Neuronal stem cell (in vitro differentiated cells): ENCODE results near the gene STARD8.
"Not testable (repeated sequence)": the region's sequence is repeated elsewhere in the genome, so short reads cannot be mapped to it uniquely, and the experiment has no call there.

Source experiments
- DNase-seq: peaks from one replicate; pipeline ENCODE4 v3.0.0-alpha.2; 2013; ENCODE audit warnings: low spot score
- H2AFZ ChIP-seq: one replicate; pipeline ENCODE4 v1.6.1; 2013; ENCODE audit warnings: mild to moderate bottlenecking, low read length, inconsistent platforms
- H2AK5ac ChIP-seq: 2 replicates; pipeline ENCODE4 v1.6.1; 2013; ENCODE audit warnings: low read depth, mild to moderate bottlenecking, inconsistent platforms, low read length, moderate library complexity, mixed read lengths
- H2BK120ac ChIP-seq: 2 replicates; pipeline ENCODE4 v1.6.1; 2013; ENCODE audit warnings: low read depth, mild to moderate bottlenecking, inconsistent platforms, low read length, moderate library complexity, mixed read lengths
- H2BK12ac ChIP-seq: one replicate; pipeline ENCODE4 v1.6.1; 2013; ENCODE audit warnings: low read length, inconsistent platforms
- H2BK15ac ChIP-seq: 2 replicates; pipeline ENCODE4 v1.6.1; 2013; ENCODE audit warnings: mild to moderate bottlenecking, low read length, inconsistent platforms, mixed read lengths
- H2BK5ac ChIP-seq: one replicate; pipeline ENCODE4 v1.6.1; 2013; ENCODE audit warnings: inconsistent platforms, mild to moderate bottlenecking, low read length, moderate library complexity
- H3K14ac ChIP-seq: one replicate; pipeline ENCODE4 v1.6.1; 2013; ENCODE audit warnings: low read length, inconsistent platforms
- H3K18ac ChIP-seq: 2 replicates; pipeline ENCODE4 v1.6.1; 2013; ENCODE audit warnings: low read length, inconsistent platforms
- H3K23ac ChIP-seq: 2 replicates; pipeline ENCODE4 v1.6.1; 2013; ENCODE audit warnings: low read depth, mild to moderate bottlenecking, mixed read lengths, low read length, inconsistent platforms; ENCODE audit not compliant: poor library complexity
- H3K27ac ChIP-seq: replicated peaks from 3 replicates; pipeline ENCODE4 v1.5.1; 2013; ENCODE audit warnings: low read length, inconsistent platforms
- H3K27me3 ChIP-seq, 3 experiments: 2 replicates each; pipeline ENCODE4 v1.6.1; 2013; ENCODE audit warnings: low read length in 3 of 3, mild to moderate bottlenecking in 2 of 3, inconsistent platforms in 1 of 3, low read depth in 1 of 3, mixed read lengths in 1 of 3, moderate library complexity in 1 of 3; ENCODE audit not compliant: control insufficient read depth in 3 of 3, insufficient read depth in 3 of 3
- H3K36me3 ChIP-seq, 2 donors: replicated peaks in 1 of 2; 2 replicates each; pipeline ENCODE4 v1.6.1; 2013; ENCODE audit warnings: low read length in 2 of 2; ENCODE audit not compliant: control insufficient read depth in 2 of 2, insufficient read depth in 2 of 2
- H3K4ac ChIP-seq: 2 replicates; pipeline ENCODE4 v1.6.1; 2013; ENCODE audit warnings: inconsistent platforms, mild to moderate bottlenecking, low read length, moderate library complexity
- H3K4me1 ChIP-seq, 2 donors: 1 replicate in 1 of 2; 2 replicates in 1 of 2; pipeline ENCODE4 v1.6.1; 2013; ENCODE audit warnings: low read length in 2 of 2, low read depth in 1 of 2; ENCODE audit not compliant: control insufficient read depth in 2 of 2, insufficient read depth in 1 of 2
- H3K4me2 ChIP-seq: one replicate; pipeline ENCODE4 v1.6.1; 2013; ENCODE audit warnings: mild to moderate bottlenecking, low read length, inconsistent platforms; ENCODE audit not compliant: insufficient read depth, poor library complexity, severe bottlenecking
- H3K4me3 ChIP-seq, 2 donors: 2 replicates each; pipeline ENCODE4 v1.5.1; 2013; ENCODE audit warnings: low read length in 2 of 2, mild to moderate bottlenecking in 2 of 2, inconsistent platforms in 1 of 2, moderate library complexity in 1 of 2
- H3K79me1 ChIP-seq: one replicate; pipeline ENCODE4 v1.6.1; 2013; ENCODE audit warnings: low read depth, mild to moderate bottlenecking, inconsistent platforms, low read length, moderate library complexity
- H3K9ac ChIP-seq: one replicate; pipeline ENCODE4 v1.6.1; 2013; ENCODE audit warnings: mild to moderate bottlenecking, low read depth, low read length, inconsistent platforms; ENCODE audit not compliant: poor library complexity
- H3K9me3 ChIP-seq, 2 donors: replicated peaks in 1 of 2; 2 replicates each; pipeline versions ENCODE3 to v1.6.1; 2013; ENCODE audit warnings: low read length in 2 of 2, mild to moderate bottlenecking in 2 of 2, inconsistent platforms in 1 of 2, low read depth in 1 of 2, mixed read lengths in 1 of 2, moderate library complexity in 1 of 2; ENCODE audit not compliant: control insufficient read depth in 2 of 2, insufficient read depth in 1 of 2
- H4K8ac ChIP-seq: one replicate; pipeline ENCODE4 v1.6.1; 2013; ENCODE audit warnings: low read depth, mild to moderate bottlenecking, inconsistent platforms, low read length, moderate library complexity
- H4K91ac ChIP-seq: one replicate; pipeline ENCODE4 v1.6.1; 2013; ENCODE audit warnings: low read length, low read depth, mild to moderate bottlenecking, inconsistent platforms; ENCODE audit not compliant: poor library complexity
- WGBS, 2 donors: extraction: QIAGEN DNeasy Blood & Tissue Kit; methylation state at CpG; one replicate each; pipeline ENCODE4 v1.1.7; 2013; ENCODE audit warnings: missing lambda C conversion rate in 2 of 2, mixed read lengths in 1 of 2; ENCODE audit not compliant: insufficient read length in 2 of 2, insufficient replicate concordance in 1 of 2; ENCODE audit errors: extremely low coverage in 2 of 2; 5-methylcytosine and 5-hydroxymethylcytosine counted together

The STARD8 gene

DNA sequence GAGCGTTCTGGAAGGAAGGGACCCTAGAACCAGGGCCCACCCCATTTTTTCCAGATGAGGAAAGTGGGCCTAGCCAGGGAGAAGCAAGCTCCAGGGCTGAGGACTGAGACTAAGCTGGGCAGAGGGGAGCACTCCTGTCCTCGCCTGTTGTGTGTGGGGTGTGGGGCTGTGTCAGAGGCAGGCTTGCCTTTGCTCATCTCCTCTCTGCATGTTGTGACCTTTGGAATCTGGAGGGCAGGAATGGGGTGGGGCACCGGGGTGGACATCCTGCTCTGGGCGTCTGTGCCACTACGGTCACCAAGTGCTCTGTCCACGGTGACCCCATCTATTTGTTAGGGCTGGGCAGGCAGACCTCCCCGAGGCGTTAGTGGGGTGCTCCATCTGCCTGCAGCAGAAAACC lies 41.5 kb downstream of the STARD8 start:
- not testable (repeated sequence) for H4K8ac ChIP-seq, H3K9ac ChIP-seq, H3K14ac ChIP-seq, H2BK120ac ChIP-seq, H3K79me1 ChIP-seq, H2BK5ac ChIP-seq, H2BK15ac ChIP-seq, DNase-seq, H3K27ac ChIP-seq, H2BK12ac ChIP-seq, H3K4ac ChIP-seq, H3K18ac ChIP-seq, H3K23ac ChIP-seq, H4K91ac ChIP-seq, H3K4me3 ChIP-seq, H3K36me3 ChIP-seq, H2AFZ ChIP-seq, H3K4me1 ChIP-seq, H3K4me2 ChIP-seq, H3K9me3 ChIP-seq, H2AK5ac ChIP-seq
- WGBS, 2 donors = no CpG with 5 or more reads among the region's 8 CpGs
- peaks cover 0 to 36% (median 0%) of the 10 kb centered on the region in 3 experiments for H3K27me3 ChIP-seq

DNA sequence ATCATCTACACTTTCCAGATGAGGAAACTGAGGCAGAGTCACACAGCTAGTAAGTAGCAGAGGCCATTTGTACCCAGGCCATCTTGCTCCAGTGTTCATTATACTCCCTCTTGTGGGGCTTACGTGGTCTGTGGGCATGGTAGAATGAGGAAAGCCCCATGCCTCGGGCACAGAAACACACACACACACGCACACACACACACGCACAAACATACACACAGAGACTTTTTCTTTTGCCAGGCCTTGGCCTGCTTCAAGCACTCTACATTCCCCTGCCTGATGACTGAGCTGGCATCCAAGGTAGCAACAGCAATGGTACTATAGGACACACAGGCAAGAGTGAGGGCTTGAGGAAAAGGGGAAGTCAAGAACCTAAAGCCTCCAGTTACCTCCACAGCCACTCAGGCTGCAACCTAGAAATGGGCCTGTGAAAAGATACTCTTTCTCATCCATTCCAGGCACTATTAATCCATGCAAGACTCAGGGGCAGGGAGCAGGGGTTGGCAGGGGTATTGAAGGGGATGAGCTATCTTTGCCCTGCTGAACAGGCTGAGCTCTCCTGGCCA lies 43.6 kb downstream of the STARD8 start:
- Histone ChIP-seq H2BK5ac (no peak overlapping the region), H3K4me2 (no peak overlapping the region), H3K36me3 (no peaks in the 10 kb centered on the region), H4K91ac (no peak overlapping the region), H4K8ac (no peak overlapping the region), H2AFZ (no peak overlapping the region), H3K4me3 (no peak overlapping the region), H2BK15ac (no peak overlapping the region), H2BK12ac (no peak overlapping the region), H3K27me3 (peaks cover 0 to 50% (median 8%) of the 10 kb centered on the region in 3 experiments), H3K4me1 (peaks cover 0 to 2% of the 10 kb centered on the region in 2 donors), H3K79me1 (no peaks in the 10 kb centered on the region), H2AK5ac (no peak overlapping the region), H3K14ac (no peak overlapping the region), H3K23ac (no peak overlapping the region), H3K27ac (no peak overlapping the region), H3K9ac (no peak overlapping the region), H2BK120ac (no peak overlapping the region), H3K18ac (no peak overlapping the region), H3K9me3 (no peaks in the 10 kb centered on the region), H3K4ac (no peak overlapping the region)
- DNase-seq = no peak
- no CpG with 5 or more reads among the region's 4 CpGs for WGBS, 2 donors

GRCh38 chrX:68691921-68692320 lies 44.5 kb downstream of the STARD8 start:
- no peak overlapping the region for H3K23ac ChIP-seq
- no peak overlapping the region for H2BK12ac ChIP-seq
- H2BK5ac ChIP-seq = no peak overlapping the region
- no peaks in the 10 kb centered on the region for H3K9me3 ChIP-seq
- no peaks in the 10 kb centered on the region for H3K36me3 ChIP-seq
- no peak overlapping the region for H2BK15ac ChIP-seq
- H3K27ac ChIP-seq = no peak overlapping the region
- no peak overlapping the region for H4K8ac ChIP-seq
- no peak overlapping the region for H2AK5ac ChIP-seq
- H3K4me1 ChIP-seq = no peaks in the 10 kb centered on the region
- no peaks in the 10 kb centered on the region for H3K79me1 ChIP-seq
- H3K4ac ChIP-seq = no peak overlapping the region
- H3K4me2 ChIP-seq = no peak overlapping the region
- no peak overlapping the region for H2AFZ ChIP-seq
- H3K9ac ChIP-seq = no peak overlapping the region
- no peak overlapping the region for H3K18ac ChIP-seq
- H3K14ac ChIP-seq = no peak overlapping the region
- no peak overlapping the region for H2BK120ac ChIP-seq
- no peak for DNase-seq
- H3K27me3 ChIP-seq = peaks cover 0 to 50% (median 8%) of the 10 kb centered on the region in 3 experiments
- no CpG with 5 or more reads among the region's 2 CpGs for WGBS, 2 donors
- no peak overlapping the region for H4K91ac ChIP-seq
- H3K4me3 ChIP-seq = no peak overlapping the region

DNA sequence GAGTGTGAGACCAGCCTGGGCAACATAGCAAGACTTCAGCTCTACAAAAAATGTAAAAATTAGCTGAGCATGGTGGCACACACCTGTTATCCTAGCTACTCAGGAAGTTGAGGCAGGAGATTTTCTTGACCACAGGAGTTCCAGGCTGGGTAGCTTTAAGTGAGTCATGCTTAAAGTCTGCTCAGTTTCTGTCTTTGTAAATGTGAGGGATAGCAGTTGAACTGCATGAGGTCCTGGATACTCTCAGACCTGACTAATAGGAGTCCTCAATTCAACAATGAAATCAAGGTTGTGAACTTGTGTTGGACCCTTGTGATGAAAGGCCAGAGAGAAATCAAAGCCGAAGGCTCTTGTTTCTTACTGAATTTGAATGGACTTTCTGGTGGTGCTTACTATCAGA lies 45.2 kb downstream of the STARD8 start:
- Histone ChIP-seq H2BK5ac (no peak overlapping the region), H3K27me3 (peaks cover 0 to 48% (median 8%) of the 10 kb centered on the region in 3 experiments), H3K14ac (no peak overlapping the region), H2BK120ac (no peak overlapping the region), H2BK12ac (no peak overlapping the region), H3K18ac (no peak overlapping the region), H2BK15ac (no peak overlapping the region), H3K9me3 (no peaks in the 10 kb centered on the region), H3K23ac (no peak overlapping the region), H4K8ac (no peak overlapping the region), H3K4me1 (no peaks in the 10 kb centered on the region), H3K4ac (no peak overlapping the region), H3K9ac (no peak overlapping the region), H2AK5ac (no peak overlapping the region), H3K4me2 (no peak overlapping the region), H3K36me3 (no peaks in the 10 kb centered on the region), H3K27ac (no peak overlapping the region), H2AFZ (no peak overlapping the region), H3K4me3 (no peak overlapping the region), H4K91ac (no peak overlapping the region), H3K79me1 (no peaks in the 10 kb centered on the region)
- WGBS, 2 donors = no CpG with 5 or more reads among the region's 1 CpG
- no peak for DNase-seq
